Measurements from ENCODE around the gene TMC2. TPM values are rescaled to one million over a fixed set of nuclear protein-coding genes. Genes with fewer than 3 reads are reported as not detected.

Gene TMC2
- total RNA-seq, 1 experiment from 2014 or later, result not detected

DNA sequence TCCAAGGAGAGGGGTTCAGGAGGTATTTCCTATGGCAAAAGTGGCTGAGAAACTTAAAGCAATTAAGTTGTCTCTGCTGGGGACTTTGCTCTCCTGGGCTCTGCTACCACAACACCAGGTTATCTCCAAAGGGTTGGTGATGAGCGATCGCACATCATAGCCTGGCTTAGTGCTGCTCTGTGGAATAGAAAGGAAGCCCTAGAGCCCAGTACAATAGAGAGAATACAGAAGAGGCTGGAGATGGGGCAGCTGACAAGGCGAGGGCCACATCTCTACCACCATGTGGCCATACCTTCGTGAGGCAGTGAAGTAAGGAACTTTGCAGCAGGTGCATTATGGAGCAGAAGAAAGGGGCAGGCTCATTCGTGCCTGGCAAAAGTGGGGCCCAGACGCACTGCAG lies 8.6 kb upstream of the TMC2 start:
- ChIA-PET CTCF (no interaction called here), POLR2A (ENCODE audit: low non-redundant PET) (no interaction called here)
- no peaks in the 10 kb centered on the region for H3K27me3 ChIP-seq (replicated peaks; ENCODE audit: insufficient read depth, low read depth, low read length, poor library complexity)
- no peak for DNase-seq (ENCODE audit: low spot score)
- no peak overlapping the region for H3K4me3 ChIP-seq (ENCODE audit: low read depth, low read length, poor library complexity, severe bottlenecking)
- intact Hi-C loops (cut with micrococcal nuclease; ENCODE audit: unreplicated experiment), result no loop called here
- no peaks in the 10 kb centered on the region for H3K9me3 ChIP-seq (ENCODE audit: low read depth, low read length, poor library complexity, severe bottlenecking)
- H3K4me1 ChIP-seq (ENCODE audit: insufficient read depth, low read length, poor library complexity, severe bottlenecking), result no peaks in the 10 kb centered on the region
- no peak for TF ChIP-seq EZH2 (IDR thresholded peaks at IDR 0.05; ENCODE audit: borderline replicate concordance, low read depth, low read length, poor library complexity, severe bottlenecking)
- TF ChIP-seq, protein P1, sequence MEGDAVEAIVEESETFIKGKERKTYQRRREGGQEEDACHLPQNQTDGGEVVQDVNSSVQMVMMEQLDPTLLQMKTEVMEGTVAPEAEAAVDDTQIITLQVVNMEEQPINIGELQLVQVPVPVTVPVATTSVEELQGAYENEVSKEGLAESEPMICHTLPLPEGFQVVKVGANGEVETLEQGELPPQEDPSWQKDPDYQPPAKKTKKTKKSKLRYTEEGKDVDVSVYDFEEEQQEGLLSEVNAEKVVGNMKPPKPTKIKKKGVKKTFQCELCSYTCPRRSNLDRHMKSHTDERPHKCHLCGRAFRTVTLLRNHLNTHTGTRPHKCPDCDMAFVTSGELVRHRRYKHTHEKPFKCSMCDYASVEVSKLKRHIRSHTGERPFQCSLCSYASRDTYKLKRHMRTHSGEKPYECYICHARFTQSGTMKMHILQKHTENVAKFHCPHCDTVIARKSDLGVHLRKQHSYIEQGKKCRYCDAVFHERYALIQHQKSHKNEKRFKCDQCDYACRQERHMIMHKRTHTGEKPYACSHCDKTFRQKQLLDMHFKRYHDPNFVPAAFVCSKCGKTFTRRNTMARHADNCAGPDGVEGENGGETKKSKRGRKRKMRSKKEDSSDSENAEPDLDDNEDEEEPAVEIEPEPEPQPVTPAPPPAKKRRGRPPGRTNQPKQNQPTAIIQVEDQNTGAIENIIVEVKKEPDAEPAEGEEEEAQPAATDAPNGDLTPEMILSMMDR (conservative IDR thresholded peaks at IDR 0.05; ENCODE audit: low read depth, low read length), result no peak
- H3K36me3 ChIP-seq (ENCODE audit: insufficient read depth, low read length, poor library complexity, severe bottlenecking), result no peaks in the 10 kb centered on the region
- H3K27ac ChIP-seq (ENCODE audit: low read depth, low read length, poor library complexity, severe bottlenecking), result no peak overlapping the region
- BruUV-seq (replicated peaks), result no TSS peak

DNA sequence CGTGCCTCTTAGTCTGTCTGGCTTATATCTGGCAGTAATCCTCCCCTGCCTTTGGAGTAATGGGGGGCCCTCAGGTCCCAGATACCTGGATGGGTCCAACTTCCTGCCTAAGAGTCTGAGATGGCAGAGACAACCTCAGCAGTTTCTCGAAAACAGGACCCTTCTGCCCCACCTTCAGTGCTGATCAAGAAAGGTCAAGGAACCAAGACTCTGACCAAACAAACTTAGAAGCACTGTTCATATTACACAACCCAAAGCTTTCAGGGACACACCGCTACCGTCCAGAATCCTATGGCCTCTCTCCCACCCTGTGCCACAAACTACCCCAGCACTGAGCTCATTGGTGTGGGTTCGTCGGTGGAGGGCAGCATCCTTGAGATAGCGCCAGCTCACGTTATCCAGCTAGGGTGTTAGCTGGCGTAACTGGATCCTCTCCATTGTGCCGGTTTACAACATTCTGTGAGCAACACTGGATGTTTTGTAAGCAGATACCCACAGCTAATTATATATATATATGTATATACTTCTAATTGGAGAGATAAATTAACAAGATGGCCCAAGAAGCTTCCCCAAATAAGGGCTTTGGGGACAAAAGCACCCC lies 7.6 kb upstream of the TMC2 start:
- intact Hi-C loops (cut with micrococcal nuclease; ENCODE audit: unreplicated experiment), result no loop called here
- ChIA-PET CTCF (no interaction called here), POLR2A (ENCODE audit: low non-redundant PET) (no interaction called here)
- H3K9me3 ChIP-seq (ENCODE audit: low read depth, low read length, poor library complexity, severe bottlenecking), result no peaks in the 10 kb centered on the region
- DNase-seq (ENCODE audit: low spot score), result no peak
- no peak for TF ChIP-seq EZH2 (IDR thresholded peaks at IDR 0.05; ENCODE audit: borderline replicate concordance, low read depth, low read length, poor library complexity, severe bottlenecking)
- TF ChIP-seq, protein P1 (conservative IDR thresholded peaks at IDR 0.05; ENCODE audit: low read depth, low read length), result no peak
- H3K27ac ChIP-seq (ENCODE audit: low read depth, low read length, poor library complexity, severe bottlenecking), result no peak overlapping the region
- no peaks in the 10 kb centered on the region for H3K27me3 ChIP-seq (replicated peaks; ENCODE audit: insufficient read depth, low read depth, low read length, poor library complexity)
- BruUV-seq (replicated peaks), result no TSS peak
- H3K4me1 ChIP-seq (ENCODE audit: insufficient read depth, low read length, poor library complexity, severe bottlenecking), result no peaks in the 10 kb centered on the region
- H3K4me3 ChIP-seq (ENCODE audit: low read depth, low read length, poor library complexity, severe bottlenecking), result no peak overlapping the region
- no peaks in the 10 kb centered on the region for H3K36me3 ChIP-seq (ENCODE audit: insufficient read depth, low read length, poor library complexity, severe bottlenecking)

DNA sequence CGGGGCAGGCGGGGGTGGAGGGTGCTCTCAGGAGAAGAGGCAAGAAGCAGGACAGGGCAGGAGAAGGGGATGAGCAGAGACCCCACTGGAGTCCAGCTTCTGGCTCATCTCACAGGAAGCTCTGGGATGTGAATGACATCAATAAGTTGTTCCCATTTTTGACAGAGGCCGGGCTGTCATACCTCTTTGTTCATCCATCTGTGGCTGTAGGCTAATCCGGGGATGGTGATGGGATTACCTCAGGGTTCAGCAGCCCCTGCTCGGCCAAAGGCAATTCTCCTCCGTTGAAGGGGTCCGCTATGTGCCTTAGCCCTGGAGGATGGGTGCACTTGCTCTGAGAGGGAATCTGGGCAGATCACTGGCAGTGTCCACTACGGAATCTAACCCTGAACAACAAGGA lies 3.3 kb upstream of the TMC2 start:
- TF ChIP-seq, protein P1 (conservative IDR thresholded peaks at IDR 0.05; ENCODE audit: low read depth, low read length), result no peak
- no peak for TF ChIP-seq EZH2 (IDR thresholded peaks at IDR 0.05; ENCODE audit: borderline replicate concordance, low read depth, low read length, poor library complexity, severe bottlenecking)
- POLR2A ChIA-PET (ENCODE audit: low non-redundant PET), result no interaction called here
- Histone ChIP-seq H3K4me1 (ENCODE audit: insufficient read depth, low read length, poor library complexity, severe bottlenecking) (no peaks in the 10 kb centered on the region), H3K36me3 (ENCODE audit: insufficient read depth, low read length, poor library complexity, severe bottlenecking) (no peaks in the 10 kb centered on the region), H3K27me3 (replicated peaks; ENCODE audit: insufficient read depth, low read depth, low read length, poor library complexity) (no peaks in the 10 kb centered on the region), H3K9me3 (ENCODE audit: low read depth, low read length, poor library complexity, severe bottlenecking) (no peaks in the 10 kb centered on the region), H3K27ac (ENCODE audit: low read depth, low read length, poor library complexity, severe bottlenecking) (no peak overlapping the region), H3K4me3 (ENCODE audit: low read depth, low read length, poor library complexity, severe bottlenecking) (no peak overlapping the region)
- no peak for DNase-seq (ENCODE audit: low spot score)
- BruUV-seq (replicated peaks), result no TSS peak
- intact Hi-C loops (cut with micrococcal nuclease; ENCODE audit: unreplicated experiment), result no loop called here
- CTCF ChIA-PET, result no interaction called here

Data from A673 (cell line).